GM18507 (cell line): Measurements from ENCODE around the gene PHF21A.

ENCODE experiments used
- DNase-seq: peaks from one replicate; pipeline ENCODE4 v3.0.0; 2011; ENCODE audit warnings: low read depth; ENCODE audit not compliant: insufficient read length; ENCODE audit errors: extremely low spot score
- FAIRE-seq: peaks from 2 replicates; lab custom pipeline; 2011; peaks lifted over from hg19 to GRCh38; lab: Jason Lieb, UNC

PHF21A gene

GRCh38 chr11:46121301-46121723, at the start of gene PHF21A:
Gene PHF21A, minus strand, starts transcription at chr11:46121454. Its CDS starts 37,235 bp downstream, at chr11:46084219.
- DNase-seq, result peak; percentile 76
- FAIRE-seq, result peak; percentile 48

DNA sequence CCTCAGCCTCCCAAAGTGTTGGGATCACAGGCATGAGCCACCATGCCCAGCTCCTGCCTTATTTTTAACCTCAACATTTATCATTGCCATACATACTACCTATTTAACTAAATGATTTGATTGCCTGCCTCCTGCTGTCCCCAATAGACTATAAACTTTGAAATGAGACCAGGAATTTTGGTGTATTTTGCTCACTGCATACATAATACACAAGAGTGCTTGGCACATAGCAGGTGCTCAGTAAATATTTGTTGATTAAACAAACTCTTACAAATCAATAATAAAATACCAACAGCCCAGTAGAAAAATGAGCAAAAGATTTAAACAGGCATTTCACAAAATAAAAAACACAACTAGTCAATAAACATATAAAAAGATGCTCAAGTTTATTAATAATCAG, 49.5 kb upstream of the PHF21A start:
- DNase-seq, result no peak
- no peak for FAIRE-seq

DNA sequence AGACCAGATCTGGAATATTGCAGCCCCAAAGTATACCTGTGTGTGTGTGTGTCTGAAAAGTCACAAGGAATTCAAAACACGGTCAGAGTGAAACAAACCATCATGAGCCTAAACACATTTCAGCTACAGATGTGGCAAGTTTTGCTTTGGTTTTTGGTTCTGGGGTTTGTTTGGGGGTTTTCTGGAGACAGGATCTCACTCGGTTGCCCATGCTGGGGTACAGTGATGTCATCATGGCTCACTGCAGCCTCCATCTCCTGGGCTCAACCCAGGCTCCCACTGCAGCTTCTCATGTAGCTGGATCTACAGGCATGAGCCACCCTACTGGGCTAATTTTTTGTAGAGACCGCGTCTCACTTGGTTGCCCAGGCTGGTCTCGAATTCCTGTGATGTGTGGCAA, 41.4 kb upstream of the PHF21A start:
- DNase-seq (no peak), FAIRE-seq (no peak)

DNA sequence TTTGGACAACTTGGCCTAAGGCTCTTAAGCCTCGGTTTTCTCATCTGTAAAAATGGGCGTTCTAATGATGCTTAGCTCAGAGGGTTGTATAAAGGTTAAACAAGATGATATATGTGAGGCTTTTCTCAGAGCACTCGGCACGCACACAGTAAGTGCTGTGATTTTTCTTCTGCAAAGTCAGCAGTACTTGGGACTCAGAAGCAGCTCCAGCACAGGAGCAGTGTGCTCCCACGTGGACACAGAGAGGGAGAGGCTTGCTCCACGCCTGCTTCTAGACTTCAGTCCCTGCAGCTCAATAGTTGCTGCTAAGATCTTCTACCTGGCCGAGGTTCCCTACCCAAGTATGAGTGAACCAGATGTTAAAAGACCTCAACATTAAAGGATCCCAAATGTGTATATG, 39.9 kb upstream of the PHF21A start:
- DNase-seq, result no peak
- FAIRE-seq, result no peak

DNA sequence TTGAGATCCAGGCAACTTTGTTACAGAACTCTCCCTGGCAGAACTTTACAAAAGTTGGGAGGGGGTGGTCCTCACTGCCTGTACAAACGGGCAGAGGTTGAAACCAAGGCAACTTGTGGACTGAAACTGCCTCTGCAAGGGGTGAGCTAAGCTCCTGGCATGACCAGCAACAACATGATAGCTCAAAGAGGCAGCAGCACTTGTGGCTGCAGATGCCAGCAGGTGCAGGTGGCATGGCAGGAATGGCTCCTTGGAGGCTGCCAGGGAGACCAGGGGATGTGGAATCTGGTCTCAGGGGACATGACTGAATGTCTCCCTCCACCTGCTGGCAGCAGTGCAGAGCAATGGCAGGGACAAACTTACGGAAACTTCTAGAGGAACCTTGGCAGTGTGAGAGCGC, 38.8 kb upstream of the PHF21A start:
- DNase-seq (no peak), FAIRE-seq (no peak)

DNA sequence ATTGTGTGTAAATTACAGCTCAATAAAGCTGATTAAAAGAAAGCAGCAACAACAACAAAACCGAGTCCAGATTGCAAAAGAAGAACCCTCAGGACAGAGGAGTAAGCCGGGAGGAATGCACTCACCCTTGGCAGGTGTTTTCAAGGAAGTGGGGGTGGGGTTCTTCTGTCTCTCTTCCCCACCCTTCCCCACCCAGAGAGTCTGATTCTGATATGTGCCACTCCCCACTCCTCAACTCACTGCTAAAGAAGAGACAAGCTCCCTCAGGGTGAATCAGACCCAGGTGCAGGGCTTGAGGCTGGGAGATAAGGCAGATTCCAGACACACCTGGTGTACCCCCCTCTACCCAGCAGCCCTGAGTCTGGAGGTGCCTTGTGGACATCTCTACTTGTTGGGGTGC, 38.4 kb upstream of the PHF21A start:
- DNase-seq (no peak), FAIRE-seq (no peak)

- DNase-seq, result no peak
- no peak for FAIRE-seq
These were observed 28.6 kb upstream of the PHF21A start for GRCh38 chr11:46149826-46150225.

- DNase-seq, result no peak
- no peak for FAIRE-seq
These were observed 28.1 kb upstream of the PHF21A start for GRCh38 chr11:46149342-46149741.

GRCh38 chr11:46144741-46145140, 23.5 kb upstream of the PHF21A start:
- DNase-seq (no peak), FAIRE-seq (no peak)

DNA sequence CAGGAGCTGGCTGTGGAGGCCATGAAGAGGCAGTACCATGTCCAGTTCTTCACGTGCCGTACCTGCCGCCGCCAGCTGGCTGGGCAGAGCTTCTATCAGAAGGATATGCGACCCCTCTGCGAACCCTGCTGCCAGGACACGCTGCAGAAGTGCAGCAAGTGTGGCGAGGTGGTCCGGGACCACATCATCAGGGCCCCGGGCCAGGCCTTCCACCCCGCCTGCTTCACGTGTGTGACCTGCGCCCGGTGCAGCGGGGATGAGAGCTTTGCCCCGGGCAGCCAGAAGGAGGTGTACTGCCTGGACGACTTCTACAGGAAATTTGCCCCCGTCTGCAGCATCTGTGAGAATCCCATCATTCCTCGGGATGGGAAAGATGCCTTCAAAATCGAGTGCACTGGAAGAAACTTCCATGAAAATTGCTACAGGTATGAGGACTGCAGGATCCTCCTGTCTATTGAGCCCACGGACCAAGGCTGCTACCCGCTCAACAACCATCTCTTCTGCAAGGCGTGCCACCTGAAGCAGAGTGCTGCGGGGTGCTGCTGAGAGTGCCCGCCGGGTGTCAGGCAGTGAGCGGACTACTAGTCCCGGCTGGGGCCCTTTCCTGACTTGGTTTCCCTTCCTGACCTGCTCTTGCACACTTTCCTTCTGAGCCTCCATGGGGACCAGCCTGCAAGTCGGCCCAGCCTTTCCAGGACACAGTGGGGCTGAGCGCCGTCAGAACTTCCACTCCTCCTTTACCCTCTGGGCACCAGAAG, 22.0 kb upstream of the PHF21A start:
- DNase-seq (no peak), FAIRE-seq (no peak)

GRCh38 chr11:46142561-46142960, 21.3 kb upstream of the PHF21A start:
- FAIRE-seq (no peak), DNase-seq (no peak)

DNA sequence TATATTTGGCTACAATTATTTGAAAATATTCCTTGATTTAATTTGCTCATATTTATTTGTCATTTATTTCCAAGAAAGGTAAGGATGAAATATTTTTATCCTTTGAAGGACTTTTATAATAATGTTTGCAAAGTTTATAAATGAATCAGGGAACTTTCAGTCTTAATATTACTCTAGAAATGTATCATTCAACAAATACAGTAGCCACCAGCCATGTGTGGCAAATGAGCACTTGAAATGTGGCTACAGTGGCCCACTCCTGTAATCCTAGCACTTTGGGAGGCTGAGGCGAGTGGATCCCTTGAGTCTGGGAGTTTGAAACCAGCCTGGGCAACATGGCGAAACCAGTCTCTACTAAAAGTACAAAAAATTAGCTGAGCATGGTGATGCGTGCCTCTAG, 20.3 kb upstream of the PHF21A start:
- FAIRE-seq (no peak), DNase-seq (no peak)

DNA sequence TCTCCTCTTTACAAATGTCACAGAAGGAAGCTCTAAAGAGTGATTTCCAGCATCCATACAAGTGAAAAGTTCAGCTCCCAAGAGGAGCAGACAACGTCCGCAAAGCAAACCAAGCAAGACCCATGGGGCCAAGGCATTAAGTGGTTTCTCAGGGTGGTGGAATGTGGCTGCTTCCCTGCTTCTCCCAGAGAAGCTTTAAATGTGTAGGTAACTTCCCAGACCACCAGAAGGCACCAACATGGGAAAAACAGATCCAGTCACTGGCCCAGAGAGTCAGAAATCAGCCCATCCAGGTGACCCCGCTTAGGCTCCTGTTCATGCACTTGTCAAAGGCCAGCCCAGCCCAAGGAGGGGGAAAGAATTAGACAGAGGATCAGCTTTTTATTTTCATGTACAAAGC, 13.3 kb upstream of the PHF21A start:
- no peak for DNase-seq
- FAIRE-seq, result no peak

DNA sequence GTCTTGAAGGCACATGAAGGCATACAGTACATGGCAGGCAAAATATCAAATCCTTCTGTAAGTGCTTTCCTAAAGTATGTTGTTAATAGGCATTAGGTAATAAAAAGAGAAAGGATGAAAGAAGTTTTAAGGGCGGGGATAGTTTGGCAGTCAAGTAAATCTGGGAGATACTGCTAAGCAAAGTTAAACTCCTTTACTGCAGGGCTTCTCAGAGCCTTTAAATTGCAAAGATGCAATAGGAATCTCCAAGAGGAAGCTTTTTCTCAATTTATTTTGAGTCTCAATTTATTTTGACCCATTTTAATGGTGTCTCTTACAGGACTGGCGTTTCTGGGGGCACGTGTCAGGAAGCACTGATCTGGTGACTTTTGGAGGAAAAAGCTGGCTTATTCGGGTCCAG, 12.8 kb upstream of the PHF21A start:
- DNase-seq (no peak), FAIRE-seq (no peak)

DNA sequence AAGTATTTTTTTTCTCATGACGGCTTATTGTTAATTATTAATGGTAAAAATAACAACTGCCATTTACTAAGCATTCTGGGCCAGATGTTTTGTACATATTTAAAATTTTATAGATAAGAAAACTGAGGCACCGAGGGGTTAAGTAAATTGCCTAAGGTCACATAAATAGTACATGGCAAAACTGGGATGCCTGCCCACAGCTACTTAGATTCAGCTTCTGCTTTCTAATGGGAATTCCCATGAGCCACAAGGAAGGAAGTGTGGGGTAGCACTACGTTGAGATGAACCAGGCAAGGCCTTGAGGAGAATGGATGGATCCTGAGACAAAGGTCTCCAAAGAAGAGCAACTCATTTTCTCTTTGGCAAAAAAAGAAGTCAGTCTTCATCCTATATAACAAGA, 11.9 kb upstream of the PHF21A start:
- DNase-seq (no peak), FAIRE-seq (no peak)

GRCh38 chr11:46130286-46130940, 9.2 kb upstream of the PHF21A start:
- no peak for DNase-seq
- no peak for FAIRE-seq

DNA sequence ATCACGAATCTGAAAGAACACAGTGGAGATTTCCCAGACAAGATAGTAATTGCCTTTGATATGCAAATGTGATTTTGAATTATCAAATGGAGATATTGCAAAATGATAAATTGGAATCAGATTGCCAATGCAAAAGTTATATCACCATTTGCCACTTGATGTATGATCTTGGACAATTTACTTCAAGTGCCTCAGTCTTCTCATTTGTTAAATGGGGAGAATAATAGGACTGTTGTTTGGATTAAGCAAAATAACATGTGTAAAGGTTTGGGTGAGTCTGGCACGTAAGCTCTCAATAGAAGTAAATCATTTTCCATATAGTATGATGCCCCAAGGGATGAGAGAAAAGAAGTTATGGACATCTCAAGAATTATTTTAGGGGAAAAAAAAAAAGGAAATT, 7.9 kb upstream of the PHF21A start:
- FAIRE-seq (no peak), DNase-seq (no peak)

DNA sequence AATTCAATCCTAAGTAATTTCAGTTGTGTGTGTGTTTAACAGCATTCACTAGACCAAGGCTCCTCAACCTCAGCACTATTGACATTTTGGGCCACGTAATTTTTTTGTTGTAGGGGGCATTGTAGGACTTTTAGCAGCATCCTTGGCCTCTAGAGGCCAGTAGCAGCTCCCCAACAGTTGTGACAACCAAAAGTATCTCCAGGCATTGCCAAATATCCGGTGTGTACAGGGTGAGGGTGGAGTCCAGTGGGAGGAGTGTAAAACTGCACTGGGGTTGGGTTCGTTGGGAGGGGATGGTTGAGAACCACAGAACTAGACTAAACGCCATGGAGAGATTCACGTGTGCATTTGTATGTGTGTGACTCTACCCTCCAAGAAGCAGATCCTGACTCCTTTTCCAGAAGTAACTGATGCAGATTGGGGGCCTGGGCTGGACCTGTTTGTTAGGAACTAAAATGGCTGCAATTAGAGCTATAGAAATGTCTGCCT, 5.9 kb upstream of the PHF21A start:
- FAIRE-seq, result peak; percentile 80

GRCh38 chr11:46125284-46125683, 4.0 kb upstream of the PHF21A start:
- FAIRE-seq (no peak), DNase-seq (no peak)

More for the DNA sequence above, 5.9 kb upstream of the PHF21A start:
- no peak for DNase-seq

DNA sequence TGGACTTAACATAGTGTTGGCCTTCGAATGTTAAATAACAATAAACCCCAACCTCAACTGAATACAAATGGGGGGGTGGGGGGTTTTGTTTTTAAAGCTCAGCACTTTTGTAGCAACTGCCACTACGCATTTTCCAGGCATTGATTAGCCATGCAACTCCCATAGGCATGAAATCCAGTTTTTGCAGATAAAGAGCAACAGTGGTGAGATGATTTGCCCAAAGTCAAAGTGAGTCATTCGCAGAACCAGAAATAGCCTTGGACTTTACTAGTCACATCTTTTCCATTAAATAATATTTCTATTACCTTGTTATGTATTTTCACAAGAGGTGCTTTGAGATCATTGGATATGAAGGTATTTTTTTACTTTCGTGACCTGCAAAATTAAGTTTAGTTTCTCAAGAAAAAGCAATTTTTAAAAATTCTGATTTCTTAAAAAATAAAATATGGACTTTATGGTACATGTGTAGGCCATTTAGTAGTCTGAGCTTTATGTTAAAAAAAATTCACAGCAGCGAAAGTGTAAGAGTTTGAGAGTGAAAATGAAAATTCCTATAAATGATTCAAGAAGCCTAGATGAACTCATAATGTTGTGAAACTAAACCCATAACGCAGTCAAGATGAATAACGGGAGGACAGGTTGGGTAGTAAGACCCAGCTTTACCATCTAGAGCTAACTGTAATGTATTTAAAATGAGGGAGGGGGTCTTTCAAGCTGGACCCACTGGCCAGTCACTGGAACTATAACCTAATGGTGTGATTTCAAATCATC, 1.9 kb upstream of the PHF21A start:
- DNase-seq, result no peak
- no peak for FAIRE-seq
